Fibroblast of lung (primary cell): ENCODE data around the gene ZNF197. TPM values are rescaled to one million over a fixed set of nuclear protein-coding genes. Genes with fewer than 3 reads are reported as not detected.
"Not testable (repeated sequence)": the region's sequence is repeated elsewhere in the genome, so short reads cannot be mapped to it uniquely, and the experiment has no call there.

Source experiments
- DNase-seq, 2 donors: peaks; one replicate each; pipeline versions ENCODE4 v3.0.0 to v3.0.0-alpha.2; 2010; ENCODE audit warnings: low read depth in 2 of 2
- H2AFZ ChIP-seq: 2 replicates; pipeline ENCODE4 v1.5.1; 2012; ENCODE audit warnings: low read length, control low read depth, inconsistent platforms
- H3K27ac ChIP-seq: 2 replicates; pipeline ENCODE4 v1.5.1; 2011; ENCODE audit warnings: low read length, control low read depth; ENCODE audit not compliant: insufficient read depth
- H3K27me3 ChIP-seq: 2 replicates; pipeline ENCODE4 v1.5.1; 2011; ENCODE audit warnings: mild to moderate bottlenecking, low read length; ENCODE audit not compliant: control insufficient read depth, insufficient read depth
- H3K36me3 ChIP-seq: 2 replicates; pipeline ENCODE4 v1.5.1; 2011; ENCODE audit warnings: low read length; ENCODE audit not compliant: control insufficient read depth, insufficient read depth
- H3K4me1 ChIP-seq: 2 replicates; pipeline ENCODE4 v1.5.1; 2011; ENCODE audit warnings: low read length; ENCODE audit not compliant: control insufficient read depth, insufficient read depth; ENCODE audit errors: extremely low read depth
- H3K4me2 ChIP-seq: 2 replicates; pipeline ENCODE4 v1.5.1; 2011; ENCODE audit warnings: low read length, control low read depth; ENCODE audit not compliant: insufficient read depth; ENCODE audit errors: extremely low read depth
- H3K4me3 ChIP-seq, 4 experiments: fragments of 200-600 bp in 1 of 4; sonication (generic) in 1 of 4; replicated peaks in 1 of 4; 2 replicates each; pipeline ENCODE4 v1.5.1; 2011 to 2016; ENCODE audit warnings: low read length in 4 of 4, low read depth in 3 of 4, mild to moderate bottlenecking in 3 of 4, control low read depth in 2 of 4, inconsistent platforms in 1 of 4, mixed read lengths in 1 of 4; ENCODE audit not compliant: insufficient read depth in 1 of 4; ENCODE audit errors: control extremely low read depth in 1 of 4
- H3K79me2 ChIP-seq: 2 replicates; pipeline ENCODE4 v1.5.1; 2012; ENCODE audit warnings: mild to moderate bottlenecking, low read length, inconsistent platforms; ENCODE audit not compliant: control insufficient read depth, insufficient read depth
- H3K9ac ChIP-seq: 2 replicates; pipeline ENCODE4 v1.5.1; 2011; ENCODE audit warnings: mild to moderate bottlenecking, low read length, control low read depth; ENCODE audit not compliant: insufficient read depth
- H3K9me3 ChIP-seq: 2 replicates; pipeline ENCODE4 v1.5.1; 2012; ENCODE audit warnings: low read depth, low read length; ENCODE audit not compliant: control insufficient read depth, insufficient read depth
- H4K20me1 ChIP-seq: 2 replicates; pipeline ENCODE4 v1.5.1; 2011; ENCODE audit warnings: low read length; ENCODE audit not compliant: control insufficient read depth, insufficient read depth; ENCODE audit errors: extremely low read depth
- EZH2 ChIP-seq: IDR thresholded peaks from 2 replicates; pipeline ENCODE4 v1.5.1; 2012; ENCODE audit warnings: low read length, control low read depth, mild to moderate bottlenecking; ENCODE audit errors: missing control alignments
- polyA minus RNA-seq: library from RNA; depleted of rRNA, polyadenylated mRNA; stranded (reverse); fragments of >200 nt; gene quantifications from 2 replicates; pipeline ENCODE4 v1.2.3, GENCODE V29; 2011; ENCODE audit warnings: low replicate concordance
- polyA plus RNA-seq, 2 donors: library from polyadenylated mRNA; depleted of rRNA in 1 of 2; stranded (reverse) in 1 of 2; unstranded in 1 of 2; fragments of >200 nt; gene quantifications; 2 replicates each; pipeline ENCODE4 v1.2.1, GENCODE V29; 2011 to 2012; ENCODE audit warnings: missing spikeins in 1 of 2
- total RNA-seq: library from RNA; depleted of rRNA; stranded (reverse); fragments of >200 nt; gene quantifications from 2 replicates; pipeline ENCODE4 v1.2.1, GENCODE V29; 2014
- TF ChIP-seq, protein P1 (sequence below), 2 donors: IDR thresholded peaks in 1 of 2; conservative IDR thresholded peaks in 1 of 2; 1 replicate in 1 of 2; 2 replicates in 1 of 2; pipeline ENCODE4 v1.5.1; 2011 to 2012; ENCODE audit warnings: low read length in 2 of 2, control low read depth in 1 of 2, inconsistent platforms in 1 of 2, low read depth in 1 of 2, mild to moderate bottlenecking in 1 of 2

The ZNF197 gene
- 20.3 and 20.8 TPM in 2 replicates for total RNA-seq
- 8.1 and 9.3 TPM in 2 replicates for polyA plus RNA-seq
- 9.6 and 10.2 TPM in 2 replicates for polyA plus RNA-seq (2012)
- 9.3 and 15.3 TPM in 2 replicates for polyA minus RNA-seq

DNA sequence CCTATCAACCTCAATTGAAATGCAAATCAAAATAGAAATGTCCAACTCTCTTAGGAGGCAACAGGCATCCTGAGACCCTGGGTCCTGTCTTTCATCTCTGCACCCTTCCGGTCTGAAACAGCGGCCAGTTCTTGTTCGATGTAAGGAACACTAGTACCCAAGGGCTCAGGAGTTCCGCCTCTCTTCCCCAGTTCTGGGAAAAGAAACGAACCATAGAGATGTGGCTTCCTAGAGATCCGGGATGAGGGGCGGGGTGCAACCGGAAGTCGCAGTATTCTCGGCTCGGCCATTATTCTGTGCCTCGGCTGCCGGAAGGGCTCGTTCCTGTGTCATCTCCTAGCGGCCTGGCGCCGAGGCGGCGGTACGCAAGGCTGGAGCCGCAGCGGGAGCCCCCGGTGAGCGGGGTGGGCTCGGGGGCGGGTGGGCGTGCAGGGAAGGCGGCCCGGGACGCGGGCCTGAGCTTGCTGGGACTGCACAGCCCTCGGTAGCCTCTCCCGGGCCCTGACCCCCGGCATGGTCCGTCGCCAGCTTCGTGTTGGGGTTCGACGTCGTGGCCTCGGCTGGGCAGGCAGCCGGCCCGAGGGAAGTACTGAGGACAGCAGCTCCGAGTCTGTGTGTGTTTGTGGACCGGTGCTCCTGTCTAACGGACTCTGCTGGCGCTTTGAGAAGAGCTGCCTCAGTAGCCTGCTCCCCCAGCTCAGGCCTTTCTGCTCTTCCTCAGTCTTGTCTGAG, at the start of gene ZNF197:
ZNF197 (plus strand) TSS at position 288 of the 732 bp plus-strand sequence. CDS start 4,119 bp downstream, outside the sequence.
- TF ChIP-seq, protein P1, sequence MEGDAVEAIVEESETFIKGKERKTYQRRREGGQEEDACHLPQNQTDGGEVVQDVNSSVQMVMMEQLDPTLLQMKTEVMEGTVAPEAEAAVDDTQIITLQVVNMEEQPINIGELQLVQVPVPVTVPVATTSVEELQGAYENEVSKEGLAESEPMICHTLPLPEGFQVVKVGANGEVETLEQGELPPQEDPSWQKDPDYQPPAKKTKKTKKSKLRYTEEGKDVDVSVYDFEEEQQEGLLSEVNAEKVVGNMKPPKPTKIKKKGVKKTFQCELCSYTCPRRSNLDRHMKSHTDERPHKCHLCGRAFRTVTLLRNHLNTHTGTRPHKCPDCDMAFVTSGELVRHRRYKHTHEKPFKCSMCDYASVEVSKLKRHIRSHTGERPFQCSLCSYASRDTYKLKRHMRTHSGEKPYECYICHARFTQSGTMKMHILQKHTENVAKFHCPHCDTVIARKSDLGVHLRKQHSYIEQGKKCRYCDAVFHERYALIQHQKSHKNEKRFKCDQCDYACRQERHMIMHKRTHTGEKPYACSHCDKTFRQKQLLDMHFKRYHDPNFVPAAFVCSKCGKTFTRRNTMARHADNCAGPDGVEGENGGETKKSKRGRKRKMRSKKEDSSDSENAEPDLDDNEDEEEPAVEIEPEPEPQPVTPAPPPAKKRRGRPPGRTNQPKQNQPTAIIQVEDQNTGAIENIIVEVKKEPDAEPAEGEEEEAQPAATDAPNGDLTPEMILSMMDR (conservative IDR thresholded peaks at IDR 0.05 in 1 of 2, IDR thresholded peaks at IDR 0.05 in 1 of 2; ENCODE audit: low read depth in 1 of 2, low read length in 2 of 2): peak in 1 of 2 donors; percentile 1
- no peak for TF ChIP-seq EZH2
- no peaks in the 10 kb centered on the region for H4K20me1 ChIP-seq
- H3K9me3 ChIP-seq: no peaks in the 10 kb centered on the region
- peak within 1 kb of the TSS; percentile 99 for H2AFZ ChIP-seq
- peak within 1 kb of the TSS; percentile 86 to 96 (median 95) for H3K4me3 ChIP-seq
- no peaks in the 10 kb centered on the region for H3K36me3 ChIP-seq
- DNase-seq: peak; percentile 89 to 92
- H3K4me1 ChIP-seq: no peaks in the 10 kb centered on the region
- H3K79me2 ChIP-seq: peaks cover 34% of the 10 kb centered on the region
- no peaks in the 10 kb centered on the region for H3K27me3 ChIP-seq
- peak within 1 kb of the TSS; percentile 86 for H3K9ac ChIP-seq
- peak within 1 kb of the TSS; percentile 98 for H3K4me2 ChIP-seq
- peak within 1 kb of the TSS; percentile 92 for H3K27ac ChIP-seq

DNA sequence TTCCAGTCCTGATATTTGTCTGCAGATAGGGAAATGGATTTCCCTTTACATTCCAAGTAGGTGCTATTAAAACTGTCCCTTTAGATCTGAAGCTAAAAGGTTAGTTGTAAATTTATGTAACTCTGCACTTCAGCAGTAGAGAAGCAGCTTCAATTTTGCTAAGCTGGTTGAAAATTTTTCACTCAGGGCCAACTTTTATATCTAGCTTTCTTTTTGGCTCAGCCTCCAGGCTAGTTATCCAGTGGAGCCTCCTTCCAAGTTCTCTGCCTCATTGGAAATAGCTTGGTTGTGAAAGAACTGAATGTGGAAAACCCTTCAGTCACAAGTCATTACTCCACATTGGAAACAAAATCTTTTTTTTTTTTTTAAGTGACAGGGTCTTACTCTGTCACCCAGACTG, 48.2 kb upstream of the ZNF197 start:
- TF ChIP-seq, protein P1 (conservative IDR thresholded peaks at IDR 0.05 in 1 of 2, IDR thresholded peaks at IDR 0.05 in 1 of 2; ENCODE audit: low read depth in 1 of 2, low read length in 2 of 2): no peak
- TF ChIP-seq EZH2: no peak
- Histone ChIP-seq H3K27ac (no peak overlapping the region), H4K20me1 (no peaks in the 10 kb centered on the region), H3K4me3 (no peak overlapping the region), H3K9me3 (no peaks in the 10 kb centered on the region), H3K4me2 (no peak overlapping the region), H3K27me3 (no peaks in the 10 kb centered on the region), H3K9ac (no peak overlapping the region), H3K36me3 (no peaks in the 10 kb centered on the region), H3K79me2 (no peaks in the 10 kb centered on the region), H2AFZ (no peak overlapping the region), H3K4me1 (no peaks in the 10 kb centered on the region)
- DNase-seq: no peak

DNA sequence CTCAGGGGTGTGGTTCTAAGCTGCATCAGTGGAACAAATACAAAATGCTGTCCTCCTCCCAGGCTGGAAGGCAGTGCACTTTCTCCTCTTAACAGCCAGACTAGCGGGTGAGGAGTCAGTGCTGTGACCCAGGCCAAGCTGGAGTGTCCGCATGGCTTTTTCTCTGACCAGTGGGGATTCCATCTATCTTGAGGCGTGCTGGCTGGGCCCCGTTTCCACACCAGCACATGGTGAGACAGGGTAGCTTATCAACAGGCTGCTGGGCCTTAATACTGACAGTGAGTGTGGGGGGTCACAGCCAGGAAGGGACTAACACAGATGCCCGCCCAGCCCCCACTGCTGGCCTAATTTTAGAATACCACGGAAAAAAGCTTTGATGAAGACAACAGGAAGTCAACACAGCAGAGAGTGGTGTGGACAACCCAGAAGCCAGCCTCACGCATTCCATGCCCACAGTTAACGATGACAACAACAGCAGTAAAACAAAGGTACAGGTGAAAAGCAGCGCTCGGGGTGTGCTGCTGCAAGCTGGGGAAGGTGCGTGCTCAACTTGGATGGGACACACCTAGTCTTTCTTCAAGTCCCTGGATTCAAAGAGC, 47.4 kb upstream of the ZNF197 start:
- not testable (repeated sequence) for H3K9me3 ChIP-seq, H3K36me3 ChIP-seq, H3K4me2 ChIP-seq, H3K4me3 ChIP-seq, H3K79me2 ChIP-seq, H3K4me1 ChIP-seq, H3K27ac ChIP-seq, H3K9ac ChIP-seq, H3K27me3 ChIP-seq, H4K20me1 ChIP-seq, DNase-seq, H2AFZ ChIP-seq

DNA sequence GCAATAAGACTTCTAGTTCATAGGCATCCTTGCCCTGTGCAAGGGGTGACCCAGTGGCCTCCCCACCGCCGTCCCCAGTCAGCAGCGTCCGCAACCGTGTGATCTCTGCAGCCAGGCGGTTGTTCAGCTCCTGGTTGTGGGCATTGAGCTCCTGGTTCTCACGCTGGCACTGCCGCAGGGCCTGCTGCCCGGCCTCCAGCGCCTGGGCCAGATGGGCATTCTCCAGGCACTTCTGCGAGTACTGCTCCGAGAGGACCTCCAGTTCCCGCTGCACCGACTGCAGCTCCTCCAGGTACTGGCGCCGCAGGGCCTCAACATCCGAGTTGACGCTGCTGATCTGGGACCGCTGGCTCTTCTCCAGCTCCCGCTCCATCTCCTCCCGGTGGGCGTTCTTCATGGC, 46.5 kb upstream of the ZNF197 start:
- DNase-seq: not testable (repeated sequence)

DNA sequence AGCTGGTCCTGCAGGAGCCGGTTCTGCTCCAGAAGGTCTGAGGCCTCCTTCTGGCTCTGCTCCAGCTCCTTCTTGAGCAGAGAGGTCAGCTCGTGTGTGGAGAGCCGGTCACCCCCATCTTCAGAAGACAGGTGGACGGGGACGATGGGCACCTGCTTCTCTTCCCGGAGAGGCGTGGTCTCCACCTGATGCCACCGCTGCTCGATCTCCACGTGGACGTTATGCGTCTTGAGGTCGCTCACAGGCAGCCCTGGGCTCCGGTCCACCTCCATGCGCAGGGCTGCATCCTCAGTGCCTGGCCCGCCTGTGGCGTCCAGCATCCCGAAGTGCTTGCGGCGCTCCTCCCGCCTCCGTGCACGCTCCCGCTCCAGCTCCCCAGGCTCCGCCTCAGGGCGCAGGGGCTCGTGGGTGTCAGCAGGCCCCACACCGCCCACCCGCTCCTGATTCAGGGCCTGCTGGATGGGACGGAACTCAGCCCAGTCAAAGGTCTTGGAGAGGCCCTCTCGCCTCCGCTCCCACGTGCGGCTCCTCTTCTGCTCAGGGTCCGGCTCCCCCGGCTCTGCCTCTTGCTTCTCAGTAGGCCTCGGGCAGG, 45.8 kb upstream of the ZNF197 start:
- H3K36me3 ChIP-seq, H3K4me3 ChIP-seq, H4K20me1 ChIP-seq, H3K27ac ChIP-seq, H3K27me3 ChIP-seq, H3K9me3 ChIP-seq, DNase-seq, H3K79me2 ChIP-seq, H3K4me1 ChIP-seq, H3K9ac ChIP-seq, H3K4me2 ChIP-seq, H2AFZ ChIP-seq: not testable (repeated sequence)

More for the DNA sequence above, 46.5 kb upstream of the ZNF197 start:
- not testable (repeated sequence) for H3K79me2 ChIP-seq, H2AFZ ChIP-seq, H3K9me3 ChIP-seq, H3K27ac ChIP-seq, H3K27me3 ChIP-seq, H3K4me2 ChIP-seq, H4K20me1 ChIP-seq, H3K4me1 ChIP-seq, H3K36me3 ChIP-seq, H3K9ac ChIP-seq, H3K4me3 ChIP-seq
